Islet precursor cell (in vitro differentiated cells): ENCODE results near the gene MINDY4.

ENCODE experiments used
- DNase-seq: peaks from one replicate; pipeline ENCODE4 v3.0.0-alpha.2; 2018

The MINDY4 gene

DNA sequence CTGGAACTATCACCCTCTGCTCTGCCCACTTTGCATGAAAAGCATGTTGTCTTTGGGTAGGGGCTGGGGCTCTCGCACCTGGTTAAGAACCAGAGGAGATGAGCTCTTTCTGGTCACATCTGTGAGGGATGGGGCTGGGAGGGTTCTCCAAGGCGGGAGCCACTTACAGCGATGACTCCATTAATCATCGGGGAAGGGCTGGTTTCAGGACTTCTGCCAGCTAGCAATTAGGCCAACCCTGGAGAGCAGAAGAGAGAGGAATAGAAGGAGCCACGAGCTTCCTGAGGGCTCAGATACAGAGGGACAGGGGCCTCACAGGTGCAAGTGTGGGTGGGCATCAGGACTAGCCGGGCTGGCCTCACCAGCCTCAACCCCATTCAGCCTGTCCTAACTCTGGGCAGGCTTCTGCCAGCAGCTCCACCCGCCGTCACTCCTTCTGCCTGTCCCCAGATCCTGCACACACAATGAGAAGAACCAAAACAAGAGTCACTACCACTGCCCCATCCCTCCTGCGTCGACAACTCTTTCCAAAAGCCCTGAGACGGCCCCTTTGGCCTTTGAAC, 148.9 kb downstream of the MINDY4 start:
- peak; percentile 55 for DNase-seq

GRCh38 chr7:30920584-30921539, 149.6 kb downstream of the MINDY4 start:
- DNase-seq: peak; percentile 85

- peak; percentile 41 for DNase-seq
Measured at GRCh38 chr7:30921540-30922401, 150.6 kb downstream of the MINDY4 start.

- peak; percentile 46 for DNase-seq
Measured at GRCh38 chr7:30922596-30922995, 151.4 kb downstream of the MINDY4 start.

DNA sequence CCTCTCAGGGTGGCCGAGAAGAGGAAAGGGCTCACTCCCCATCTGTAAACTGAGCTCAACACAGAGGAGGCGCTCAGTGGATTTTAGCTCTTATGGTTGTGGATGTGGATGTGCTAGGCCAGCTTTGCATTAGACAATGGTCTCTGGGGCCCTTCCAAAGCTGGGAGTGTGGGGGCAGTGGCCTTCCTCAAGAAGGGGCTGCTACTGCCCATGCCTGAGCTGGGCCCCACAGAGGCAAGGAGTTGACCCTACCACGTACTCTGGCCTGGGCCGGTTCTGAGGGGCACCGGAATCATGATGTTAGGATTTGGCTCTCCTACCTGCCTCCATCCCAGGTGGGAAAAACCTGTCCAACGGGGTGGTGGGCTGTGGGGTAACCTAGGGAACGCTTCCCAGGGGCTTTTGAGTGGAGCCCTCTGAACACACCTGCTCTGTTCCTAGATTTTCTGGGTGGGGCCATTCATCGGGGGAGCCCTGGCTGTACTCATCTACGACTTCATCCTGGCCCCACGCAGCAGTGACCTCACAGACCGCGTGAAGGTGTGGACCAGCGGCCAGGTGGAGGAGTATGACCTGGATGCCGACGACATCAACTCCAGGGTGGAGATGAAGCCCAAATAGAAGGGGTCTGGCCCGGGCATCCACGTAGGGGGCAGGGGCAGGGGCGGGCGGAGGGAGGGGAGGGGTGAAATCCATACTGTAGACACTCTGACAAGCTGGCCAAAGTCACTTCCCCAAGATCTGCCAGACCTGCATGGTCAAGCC, 152.0 kb downstream of the MINDY4 start:
- DNase-seq: no peak

- no peak for DNase-seq
Measured at GRCh38 chr7:30923774-30924413, 152.7 kb downstream of the MINDY4 start.

DNA sequence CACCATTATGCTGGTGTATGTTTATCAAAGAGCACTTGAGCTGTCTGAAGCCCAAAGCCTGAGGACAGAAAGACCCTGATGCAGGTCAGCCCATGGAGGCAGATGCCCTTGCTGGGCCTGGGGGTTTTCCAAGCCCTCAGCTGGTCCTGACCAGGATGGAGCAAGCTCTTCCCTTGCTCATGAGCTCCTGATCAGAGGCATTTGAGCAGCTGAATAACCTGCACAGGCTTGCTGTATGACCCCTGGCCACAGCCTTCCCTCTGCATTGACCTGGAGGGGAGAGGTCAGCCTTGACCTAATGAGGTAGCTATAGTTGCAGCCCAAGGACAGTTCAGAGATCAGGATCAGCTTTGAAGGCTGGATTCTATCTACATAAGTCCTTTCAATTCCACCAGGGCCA, 153.4 kb downstream of the MINDY4 start:
- peak; percentile 40 for DNase-seq

DNA sequence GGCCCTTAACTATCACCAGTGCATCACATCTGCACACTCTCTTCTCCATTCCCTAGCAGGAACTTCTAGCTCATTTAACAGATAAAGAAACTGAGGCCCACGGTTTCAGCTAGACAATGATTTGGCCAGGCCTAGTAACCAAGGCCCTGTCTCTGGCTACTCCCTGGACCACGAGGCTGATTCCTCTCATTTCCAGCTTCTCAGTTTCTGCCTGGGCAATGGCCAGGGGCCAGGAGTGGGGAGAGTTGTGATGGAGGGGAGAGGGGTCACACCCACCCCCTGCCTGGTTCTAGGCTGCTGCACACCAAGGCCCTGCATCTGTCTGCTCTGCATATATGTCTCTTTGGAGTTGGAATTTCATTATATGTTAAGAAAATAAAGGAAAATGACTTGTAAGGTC, 153.9 kb downstream of the MINDY4 start:
- peak; percentile 40 for DNase-seq

GRCh38 chr7:30925913-30926312, 154.7 kb downstream of the MINDY4 start:
- DNase-seq: no peak

- DNase-seq: no peak
Measured at GRCh38 chr7:30926313-30926712, 155.1 kb downstream of the MINDY4 start.

GRCh38 chr7:30927040-30927439, 155.8 kb downstream of the MINDY4 start:
- DNase-seq: peak; percentile 37

- DNase-seq: peak; percentile 11
Measured at GRCh38 chr7:30927559-30927958, 156.3 kb downstream of the MINDY4 start.

GRCh38 chr7:30928254-30928872, 157.1 kb downstream of the MINDY4 start:
- peak; percentile 23 for DNase-seq

DNA sequence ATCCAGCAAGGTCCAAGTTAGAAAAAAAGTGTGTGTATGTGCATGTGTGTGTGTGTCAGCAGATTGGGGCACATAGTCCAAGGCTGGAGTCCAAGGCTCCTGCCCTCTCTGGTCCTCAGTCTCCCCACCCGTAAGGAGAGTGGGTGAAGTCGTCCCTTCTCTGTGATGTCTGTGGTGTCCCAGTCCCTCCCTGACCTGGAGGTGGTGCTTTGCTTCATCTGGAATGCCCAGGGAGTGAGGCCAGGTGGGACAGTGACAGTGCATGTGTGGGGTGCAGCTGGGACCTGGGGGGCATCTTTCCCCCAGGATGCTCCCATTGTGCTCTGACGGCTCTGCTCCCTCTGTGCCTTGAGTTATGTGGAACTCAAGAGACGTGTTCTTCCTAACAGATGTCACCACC, 158.5 kb downstream of the MINDY4 start:
- DNase-seq: peak; percentile 38

DNA sequence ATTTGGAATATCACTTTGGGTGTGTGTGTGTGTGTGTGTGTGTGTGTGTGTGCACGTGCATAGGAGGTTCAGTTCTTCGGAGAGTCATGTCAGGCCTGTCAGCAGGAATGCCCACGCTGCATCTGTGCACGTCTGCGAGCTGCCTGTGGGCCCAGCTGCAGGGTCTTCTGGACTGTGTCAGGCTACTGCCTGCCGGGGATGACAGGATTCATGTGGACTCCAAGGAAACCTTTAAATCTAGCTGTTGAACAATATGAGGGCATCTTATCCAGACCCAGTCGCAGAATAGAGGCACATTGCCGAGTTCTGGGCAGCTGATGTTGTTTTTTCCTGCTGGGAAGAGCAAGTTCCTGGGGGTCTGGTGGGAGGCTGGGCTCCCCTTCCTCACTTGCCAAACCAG, 159.4 kb downstream of the MINDY4 start:
- DNase-seq: peak; percentile 84

DNA sequence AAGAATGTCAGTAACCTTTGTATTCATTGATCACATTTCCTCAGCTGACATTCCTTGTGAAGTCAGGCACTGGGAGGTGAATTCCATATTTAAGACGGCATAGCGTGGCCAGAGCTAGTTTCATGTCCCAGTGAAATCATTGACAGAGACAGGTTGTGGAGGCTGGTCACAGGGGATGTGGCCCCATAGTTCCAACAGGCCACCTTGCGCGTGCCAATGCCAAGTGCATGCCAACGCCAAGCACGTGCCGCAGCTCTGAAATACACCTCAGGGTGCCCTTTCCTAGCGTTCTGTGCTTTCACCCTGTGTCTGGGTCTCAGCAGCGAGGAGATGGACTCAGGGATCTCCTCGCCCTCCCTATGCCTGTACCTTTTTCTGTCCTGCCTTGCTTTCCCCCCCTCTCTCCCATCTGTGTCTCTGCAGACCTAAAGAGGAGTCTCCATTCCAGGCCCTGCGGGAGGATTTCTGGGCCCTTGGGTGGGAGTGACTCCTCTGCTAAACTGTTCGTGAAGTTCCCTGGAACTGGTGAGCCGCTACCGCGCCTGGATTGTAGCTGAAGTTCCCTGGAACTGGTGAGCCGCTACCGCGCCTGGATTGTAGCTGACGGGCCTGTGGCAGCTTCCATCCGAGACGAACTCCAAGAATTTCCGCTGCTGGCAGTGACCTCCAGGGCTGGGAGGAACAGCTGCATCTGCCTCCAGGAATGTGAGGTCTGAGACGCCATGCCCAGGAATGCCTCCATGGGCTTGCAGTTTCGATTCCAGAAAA, 160.1 kb downstream of the MINDY4 start:
- peak; percentile 84 for DNase-seq

DNA sequence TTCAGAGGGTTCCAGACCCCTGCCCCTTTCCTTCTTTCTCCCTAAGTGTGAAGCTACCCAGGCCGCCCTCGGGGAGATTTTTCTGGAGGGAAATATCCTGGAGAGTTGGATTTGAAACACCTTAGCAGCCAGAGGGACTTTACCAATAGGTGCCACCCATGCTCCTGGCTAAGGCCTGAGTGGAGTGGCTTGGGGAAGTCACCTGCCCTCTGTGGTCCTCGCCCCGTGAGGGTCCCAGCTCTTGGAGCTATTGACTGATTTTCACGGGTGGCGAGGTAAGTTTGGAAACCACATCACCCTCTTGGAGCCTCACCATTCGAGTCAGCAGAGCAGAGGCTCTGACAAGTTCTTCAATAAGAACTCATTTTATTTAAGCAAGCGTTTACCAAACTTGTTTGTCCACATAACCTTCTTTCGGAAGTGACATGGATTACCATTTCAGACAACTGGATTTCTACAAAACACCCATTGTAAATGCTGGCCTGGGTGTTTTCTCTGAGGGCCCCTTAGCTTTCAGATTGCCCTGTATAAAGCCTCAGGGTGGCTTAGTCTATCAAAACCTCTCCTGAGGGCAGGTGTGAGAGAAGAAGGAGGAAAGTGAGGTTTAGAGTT, 160.8 kb downstream of the MINDY4 start:
- peak; percentile 35 for DNase-seq

DNA sequence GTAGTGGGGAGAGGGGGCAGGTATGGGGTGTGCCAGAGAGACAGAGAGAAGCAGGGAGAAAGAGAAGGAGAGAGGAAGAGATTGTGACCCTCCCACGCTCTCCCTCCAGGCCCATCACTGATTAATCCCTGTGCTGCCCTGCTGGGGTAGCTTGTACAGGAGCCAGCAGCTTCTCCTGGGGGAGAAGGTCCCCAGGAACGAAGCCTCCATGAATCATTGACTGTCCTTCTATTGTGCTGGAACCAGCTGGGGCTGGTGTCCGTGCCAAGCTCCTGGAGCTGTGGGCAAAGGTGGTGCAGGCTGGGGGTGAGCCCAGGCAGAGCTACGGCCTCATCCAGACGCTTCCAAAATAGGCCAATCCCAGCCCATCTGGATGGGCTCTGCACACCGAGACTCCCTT, 161.3 kb downstream of the MINDY4 start:
- DNase-seq: peak; percentile 40

- peak; percentile 49 for DNase-seq
Measured at GRCh38 chr7:30933124-30933974, 162.1 kb downstream of the MINDY4 start.
